Esophagus muscularis mucosa (tissue), 4 donors: ENCODE measurements around the gene ZNF429. TPM values are rescaled to one million over a fixed set of nuclear protein-coding genes. Genes with fewer than 3 reads are reported as not detected.

Source experiments
- DNase-seq: peaks from one replicate; pipeline ENCODE4 v3.0.0-alpha.2; 2017; ENCODE audit errors: extremely low spot score
- H3K27ac ChIP-seq, 4 donors: fragments of 200-600 bp; sonication (generic); replicated peaks in 1 of 4; 1 replicate in 3 of 4; 2 replicates in 1 of 4; pipeline ENCODE4 v1.5.1; 2016 to 2019; ENCODE audit warnings: mild to moderate bottlenecking in 1 of 4
- H3K27me3 ChIP-seq, 4 donors: fragments of 200-600 bp; sonication (generic); one replicate each; pipeline versions ENCODE4 v1.5.1 to v1.6.0; 2016 to 2019
- H3K36me3 ChIP-seq, 4 donors: fragments of 200-600 bp; sonication (generic); one replicate each; pipeline ENCODE4 v1.5.1; 2016 to 2019
- H3K4me1 ChIP-seq, 4 donors: fragments of 200-600 bp; sonication (generic); one replicate each; pipeline ENCODE4 v1.5.1; 2016 to 2019
- H3K4me3 ChIP-seq, 4 donors: fragments of 200-600 bp; sonication (generic); 1 replicate in 2 of 4; 2 replicates in 2 of 4; pipeline ENCODE4 v1.5.1; 2016 to 2019; ENCODE audit warnings: mild to moderate bottlenecking in 4 of 4, moderate library complexity in 1 of 4
- H3K9me3 ChIP-seq, 4 donors: fragments of 200-600 bp; sonication (generic); 1 replicate in 3 of 4; 2 replicates in 1 of 4; pipeline ENCODE4 v1.5.1; 2016 to 2019
- CTCF ChIP-seq, 3 experiments: fragments of 200-600 bp in 2 of 3; fragments of 450-650 bp in 1 of 3; sonication (generic) in 2 of 3; IDR thresholded peaks; one replicate each; pipeline ENCODE4 v1.5.1; 2017 to 2019; ENCODE audit warnings: antibody characterized with exemption in 3 of 3, mild to moderate bottlenecking in 2 of 3, moderate library complexity in 1 of 3
- EP300 ChIP-seq: sonication (generic); formaldehyde crosslinking; IDR thresholded peaks from one replicate; pipeline ENCODE4 v1.6.1; 2017; ENCODE audit warnings: antibody characterized with exemption
- POLR2A ChIP-seq: fragments of 450-650 bp; IDR thresholded peaks from one replicate; pipeline ENCODE4 v1.6.1; 2017; ENCODE audit warnings: antibody characterized with exemption, moderate library complexity, mild to moderate bottlenecking, low read depth
- POLR2AphosphoS5 ChIP-seq, 2 donors: sonication (generic); formaldehyde crosslinking; IDR thresholded peaks; one replicate each; pipeline ENCODE4 v1.6.1; 2017; ENCODE audit warnings: antibody characterized with exemption in 2 of 2
- WGBS: methylation state at CpG from one replicate; pipeline ENCODE4 v1.1.5; 2018; 5-methylcytosine and 5-hydroxymethylcytosine counted together
- intact Hi-C: fragments of 100-400 bp; cut with DNase I; formaldehyde crosslinking; loops from one replicate; pipeline ENCODE4 v1.15.1; 2023
- total RNA-seq, 4 donors: library from RNA; depleted of rRNA; stranded (reverse); fragments of >200 nt; gene quantifications; one replicate each; pipeline versions ENCODE4 v1.1.0 to v1.2.1, GENCODE V29; 2016

Gene ZNF429
- total RNA-seq, 4 donors from 2014 or later, result 7.8 to 15.0 (median 11.4) TPM

- peaks cover 0 to 19% (median 0%) of the 10 kb centered on the region in 4 donors for H3K9me3 ChIP-seq
- no peak overlapping the region for H3K27ac ChIP-seq
- DNase-seq, result peak; percentile 91
- no peaks in the 10 kb centered on the region for H3K36me3 ChIP-seq
- H3K4me1 ChIP-seq, result peaks cover 0 to 11% (median 3%) of the 10 kb centered on the region in 4 donors
- intact Hi-C loops, result no loop called here
- TF ChIP-seq POLR2A (no peak), CTCF (IDR thresholded peaks at IDR 0.05) (no peak), EP300 (no peak), POLR2AphosphoS5 (IDR thresholded peaks at IDR 0.05) (no peak)
- no peak overlapping the region for H3K4me3 ChIP-seq
- H3K27me3 ChIP-seq, result no peaks in the 10 kb centered on the region
- 80% methylated on average over 2 of the region's 2 CpGs for WGBS
These were observed 65.9 kb downstream of the ZNF429 start for GRCh38 chr19:21571316-21571715.

- no peaks in the 10 kb centered on the region for H3K27me3 ChIP-seq
- no peaks in the 10 kb centered on the region for H3K4me1 ChIP-seq
- no peak for DNase-seq
- TF ChIP-seq EP300 (no peak), POLR2A (no peak), CTCF (IDR thresholded peaks at IDR 0.05) (no peak), POLR2AphosphoS5 (IDR thresholded peaks at IDR 0.05) (no peak)
- no peak overlapping the region for H3K4me3 ChIP-seq
- WGBS, result 86% methylated on average over 2 of the region's 2 CpGs
- peaks cover 0 to 19% (median 0%) of the 10 kb centered on the region in 4 donors for H3K9me3 ChIP-seq
- intact Hi-C loops, result no loop called here
- no peaks in the 10 kb centered on the region for H3K36me3 ChIP-seq
- H3K27ac ChIP-seq, result no peak overlapping the region
These were observed 69.2 kb downstream of the ZNF429 start for GRCh38 chr19:21574607-21575006.

- peaks cover 0 to 12% (median 0%) of the 10 kb centered on the region in 4 donors for H3K9me3 ChIP-seq
- no peak for TF ChIP-seq CTCF (IDR thresholded peaks at IDR 0.05)
- no peak for TF ChIP-seq POLR2AphosphoS5 (IDR thresholded peaks at IDR 0.05)
- TF ChIP-seq EP300, result no peak
- no peak for TF ChIP-seq POLR2A
- H3K36me3 ChIP-seq, result no peaks in the 10 kb centered on the region
- no peak overlapping the region for H3K4me3 ChIP-seq
- WGBS, result 96% methylated on average over 3 of the region's 3 CpGs
- intact Hi-C loops, result no loop called here
- H3K4me1 ChIP-seq, result no peaks in the 10 kb centered on the region
- no peak for DNase-seq
- no peaks in the 10 kb centered on the region for H3K27me3 ChIP-seq
- H3K27ac ChIP-seq, result no peak overlapping the region
These were observed 71.1 kb downstream of the ZNF429 start for GRCh38 chr19:21576481-21576880.

GRCh38 chr19:21580101-21580500 is 74.7 kb downstream of the ZNF429 start:
- no peaks in the 10 kb centered on the region for H3K4me1 ChIP-seq
- H3K27ac ChIP-seq, result no peak overlapping the region
- intact Hi-C loops, result no loop called here
- no peak overlapping the region for H3K4me3 ChIP-seq
- no peaks in the 10 kb centered on the region for H3K36me3 ChIP-seq
- DNase-seq, result no peak
- 76% methylated on average over 3 of the region's 3 CpGs for whole genome bisulfite sequencing
- TF ChIP-seq POLR2AphosphoS5 (IDR thresholded peaks at IDR 0.05) (no peak), EP300 (no peak), POLR2A (no peak), CTCF (IDR thresholded peaks at IDR 0.05) (no peak)
- no peaks in the 10 kb centered on the region for H3K27me3 ChIP-seq
- H3K9me3 ChIP-seq, result no peaks in the 10 kb centered on the region

GRCh38 chr19:21580818-21581217 is 75.4 kb downstream of the ZNF429 start:
- H3K27ac ChIP-seq, result no peak overlapping the region
- no peak for TF ChIP-seq POLR2A
- TF ChIP-seq CTCF (IDR thresholded peaks at IDR 0.05), result no peak
- no peak for TF ChIP-seq EP300
- no peak for TF ChIP-seq POLR2AphosphoS5 (IDR thresholded peaks at IDR 0.05)
- WGBS, result 90% methylated on average over 1 of the region's 1 CpG
- intact Hi-C loops, result no loop called here
- peaks cover 0 to 6% (median under 1%) of the 10 kb centered on the region in 4 donors for H3K4me1 ChIP-seq
- H3K36me3 ChIP-seq, result no peaks in the 10 kb centered on the region
- H3K9me3 ChIP-seq, result no peaks in the 10 kb centered on the region
- H3K27me3 ChIP-seq, result peaks cover 0 to 4% (median 1%) of the 10 kb centered on the region in 4 donors
- H3K4me3 ChIP-seq, result no peak overlapping the region
- no peak for DNase-seq
